Middle frontal gyrus (tissue), 1 donor: ENCODE results near the gene ALG5.

Source experiments
- DNase-seq: peaks from one replicate; pipeline ENCODE4 v3.0.0-alpha.2; 2015; ENCODE audit warnings: low spot score; ENCODE audit errors: extremely low spot score

ALG5 gene

GRCh38 chr13:36999054-36999714 is at the start of gene ALG5:
Gene ALG5 (minus strand): TSS chr13:36999340. CDS start chr13:36999300, 40 bp downstream.
- DNase-seq = peak; percentile 76

- DNase-seq = no peak
Measured at GRCh38 chr13:37047846-37048245, 48.7 kb upstream of the ALG5 start.

GRCh38 chr13:37047032-37047431 is 47.9 kb upstream of the ALG5 start:
- no peak for DNase-seq

DNA sequence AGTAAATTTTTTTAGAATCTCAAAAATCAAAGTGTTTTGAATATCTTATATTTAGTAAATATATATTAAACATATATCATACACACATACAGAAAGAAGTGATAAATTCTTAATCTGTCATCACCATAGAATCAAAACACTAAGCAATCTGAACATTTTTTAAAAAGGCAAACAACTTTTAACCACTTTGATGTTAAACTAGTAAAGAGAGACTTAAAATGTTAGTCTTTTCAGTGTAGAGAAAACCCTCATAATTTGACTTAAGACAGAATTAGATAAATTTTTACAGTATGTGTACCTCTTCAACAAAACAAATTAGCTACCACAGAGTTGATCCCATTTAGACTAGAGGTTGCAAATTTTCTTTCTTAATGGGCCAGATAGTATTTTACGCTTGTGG is 46.9 kb upstream of the ALG5 start:
- no peak for DNase-seq

DNA sequence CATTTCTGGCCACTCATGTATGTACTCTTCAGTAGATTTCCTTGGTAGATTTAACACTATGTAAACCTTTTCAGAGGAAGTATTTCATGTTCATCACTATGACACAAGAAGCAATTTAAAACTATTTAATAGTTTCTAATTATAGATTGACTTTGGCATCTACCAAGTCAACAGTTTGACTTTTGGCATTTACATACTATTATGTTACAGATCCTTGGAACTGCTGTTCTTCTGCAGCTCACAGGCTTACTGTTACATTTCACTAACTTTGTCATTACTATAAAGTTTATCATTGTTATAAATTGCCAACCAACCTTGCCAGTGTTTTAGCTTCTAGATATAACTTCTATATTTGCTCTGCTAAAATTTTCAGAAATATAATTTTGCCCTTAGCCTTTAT is 41.6 kb upstream of the ALG5 start:
- DNase-seq = no peak

GRCh38 chr13:37039896-37040295 is 40.8 kb upstream of the ALG5 start:
- no peak for DNase-seq

GRCh38 chr13:37037241-37037640 is 38.1 kb upstream of the ALG5 start:
- no peak for DNase-seq

DNA sequence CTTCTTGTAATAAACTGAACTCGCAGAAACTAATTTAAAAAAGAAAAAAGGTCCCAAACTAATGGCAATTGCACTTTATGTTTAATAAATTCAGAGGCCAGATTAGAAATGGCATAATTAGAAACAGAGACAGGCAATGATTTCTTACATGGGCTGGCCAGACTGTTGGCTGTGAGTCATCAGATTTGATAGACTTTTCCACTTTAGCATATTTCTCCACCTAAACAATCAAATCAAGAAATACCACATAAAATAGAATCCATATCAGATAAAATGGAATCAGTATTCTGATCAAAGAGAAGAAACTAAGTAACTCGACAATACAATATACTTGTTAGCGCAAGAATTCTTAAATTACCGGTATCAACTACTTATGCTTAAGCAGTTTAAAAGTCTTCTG is 30.5 kb upstream of the ALG5 start:
- no peak for DNase-seq

DNA sequence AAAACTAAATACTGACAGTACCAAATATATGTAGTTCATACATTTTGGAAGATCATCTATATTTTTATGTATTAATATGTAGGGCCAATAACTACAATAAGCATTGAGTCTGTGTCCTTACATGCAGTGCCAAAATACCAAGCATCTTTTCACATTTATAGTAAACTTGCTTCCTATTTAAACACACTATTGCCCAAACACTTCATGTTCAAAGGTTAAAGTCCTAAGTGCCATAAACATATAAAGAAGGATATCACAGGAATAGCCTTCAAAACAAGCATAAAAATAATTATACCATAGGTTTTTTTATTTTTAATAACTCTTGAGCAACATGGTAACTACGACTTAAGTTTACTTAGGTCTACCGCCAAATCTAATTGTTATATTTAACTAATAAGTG is 28.5 kb upstream of the ALG5 start:
- no peak for DNase-seq

GRCh38 chr13:37026771-37027170 is 27.6 kb upstream of the ALG5 start:
- no peak for DNase-seq

GRCh38 chr13:37023871-37024270 is 24.7 kb upstream of the ALG5 start:
- DNase-seq = no peak

- DNase-seq = no peak
Measured at GRCh38 chr13:37014609-37015008, 15.5 kb upstream of the ALG5 start.

- DNase-seq = no peak
Measured at GRCh38 chr13:37011788-37012187, 12.6 kb upstream of the ALG5 start.

- no peak for DNase-seq
Measured at GRCh38 chr13:37011002-37011401, 11.9 kb upstream of the ALG5 start.

- DNase-seq = no peak
Measured at GRCh38 chr13:37010424-37010823, 11.3 kb upstream of the ALG5 start.

GRCh38 chr13:37009692-37010091 is 10.6 kb upstream of the ALG5 start:
- no peak for DNase-seq

DNA sequence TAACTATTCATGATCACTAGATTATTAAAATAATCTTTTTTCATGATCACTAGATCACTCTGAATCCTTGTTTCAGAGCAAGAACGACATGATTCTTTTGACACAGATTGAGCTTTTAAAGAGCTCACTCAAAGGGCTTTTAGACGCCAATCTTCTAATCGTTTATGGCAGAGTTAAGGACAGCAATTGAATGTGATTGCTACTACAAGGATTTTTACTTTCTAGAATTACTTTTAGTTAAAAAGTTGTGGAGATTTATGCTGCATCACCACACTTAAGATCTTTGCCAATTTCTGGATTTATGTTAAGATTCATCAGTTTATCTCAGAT is 2.7 kb upstream of the ALG5 start:
- DNase-seq = no peak

DNA sequence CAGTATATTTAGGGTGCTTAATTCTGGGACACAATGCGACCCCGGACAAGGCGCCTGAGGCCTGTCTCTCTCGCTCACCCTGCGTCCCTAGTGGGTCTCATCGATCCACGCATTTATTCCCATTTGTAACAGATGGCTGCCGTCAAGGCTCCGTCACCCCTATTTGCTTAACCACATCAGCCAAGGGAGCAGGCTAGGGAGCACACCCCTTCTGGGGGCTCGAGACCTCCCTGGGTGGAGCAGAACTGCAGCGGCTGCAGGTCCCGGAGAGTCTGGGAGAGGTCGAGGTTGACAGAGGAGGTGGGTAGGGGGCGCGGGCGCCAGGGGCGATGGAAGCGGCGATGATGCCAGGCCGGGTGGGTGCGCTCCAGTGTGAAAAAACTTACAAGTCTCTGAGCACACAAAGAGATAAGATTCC is 507 bp downstream of the ALG5 start:
- no peak for DNase-seq

DNA sequence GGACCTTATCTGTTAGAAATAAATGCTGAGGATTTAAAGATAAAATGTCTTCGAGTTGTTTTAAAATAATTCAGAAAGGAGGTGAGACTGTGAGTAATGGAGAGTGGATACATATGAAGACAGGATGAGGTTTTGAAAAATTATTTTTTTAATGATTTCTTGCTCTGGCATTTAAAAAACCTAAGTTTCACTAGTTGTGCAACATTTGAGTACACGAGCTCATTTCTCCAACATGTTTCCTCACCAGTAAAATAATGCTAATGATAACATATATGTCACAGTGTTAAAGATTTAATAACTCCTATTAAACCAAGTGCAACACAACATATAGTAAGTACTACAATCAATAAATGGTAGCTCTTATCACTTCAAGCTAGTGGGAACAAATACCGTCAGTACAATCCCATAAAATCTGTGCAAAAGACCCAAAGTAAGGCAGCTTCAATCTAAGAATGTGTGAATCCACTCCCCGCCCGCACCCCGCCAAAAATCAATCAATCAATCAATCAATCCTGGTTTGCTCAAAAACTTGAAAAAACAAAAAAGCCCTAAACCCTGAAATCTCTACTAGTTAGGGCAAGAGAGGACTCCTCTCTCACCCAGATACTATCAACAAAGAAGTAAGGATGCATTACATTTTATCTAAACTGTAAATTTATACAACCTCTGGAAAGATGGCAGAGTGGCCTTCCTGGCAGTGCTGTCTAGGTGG is 1.3 kb downstream of the ALG5 start:
- no peak for DNase-seq

GRCh38 chr13:36992362-36992761 is 6.8 kb downstream of the ALG5 start:
- DNase-seq = no peak

- DNase-seq = no peak
Measured at GRCh38 chr13:36986462-36987240, 12.5 kb downstream of the ALG5 start.

DNA sequence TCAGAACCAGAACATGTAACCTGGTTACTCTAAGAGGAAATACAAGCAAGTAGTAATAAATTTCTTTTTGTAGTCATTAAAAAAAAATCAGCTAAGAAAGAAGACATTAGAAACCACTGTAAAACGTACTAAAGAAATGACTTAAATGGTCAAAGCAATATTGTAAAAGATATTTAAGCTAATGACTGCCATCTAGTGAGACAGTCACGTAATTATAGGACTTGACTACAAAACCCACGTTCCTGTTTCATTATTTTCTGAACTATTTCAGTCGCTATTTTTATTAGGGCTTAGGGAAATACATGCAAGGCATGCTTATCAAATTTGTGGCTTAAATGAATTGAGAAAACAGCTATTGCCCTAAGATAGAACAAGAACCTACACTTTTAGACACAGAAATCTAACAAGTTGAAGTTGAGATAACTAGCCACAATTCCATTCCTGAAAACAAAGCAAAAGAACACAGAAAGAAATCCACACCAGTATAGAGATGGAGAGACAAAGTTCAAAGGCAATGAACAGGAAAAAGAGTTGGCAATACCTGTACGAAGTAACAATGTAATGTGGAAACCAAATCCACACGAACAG is 17.9 kb downstream of the ALG5 start:
- DNase-seq = peak; percentile 22
